GM18868 (cell line): ENCODE data around the gene DKC1.

Experiments
- ATAC-seq: cut with Tn5 transposase; IDR thresholded peaks from one replicate; pipeline ENCODE4 v1.9.1; 2021; ENCODE audit warnings: mild to moderate bottlenecking, moderate library complexity; ENCODE audit not compliant: unreplicated experiment

The DKC1 gene

GRCh38 chrX:154735695-154736393 lies 26.8 kb upstream of the DKC1 start:
- ATAC-seq = no peak

- no peak for ATAC-seq
These were observed 25.5 kb upstream of the DKC1 start for GRCh38 chrX:154737136-154737535.

GRCh38 chrX:154738011-154738738 lies 24.5 kb upstream of the DKC1 start:
- no peak for ATAC-seq

GRCh38 chrX:154739952-154740465 lies 22.7 kb upstream of the DKC1 start:
- ATAC-seq = no peak

- no peak for ATAC-seq
These were observed 20.1 kb upstream of the DKC1 start for GRCh38 chrX:154742613-154743012.

- peak; percentile 41 for ATAC-seq
These were observed 13.8 kb upstream of the DKC1 start for GRCh38 chrX:154748712-154749339.

- ATAC-seq = no peak
These were observed 12.8 kb upstream of the DKC1 start for GRCh38 chrX:154749856-154750255.

GRCh38 chrX:154750301-154751202 lies 12.1 kb upstream of the DKC1 start, which contains the start of gene GAB3:
Gene GAB3, minus strand, starts transcription at chrX:154751077. Its CDS starts 52 bp downstream, at chrX:154751025.
- peak; percentile 56 for ATAC-seq

GRCh38 chrX:154751203-154751668 lies 11.4 kb upstream of the DKC1 start:
- ATAC-seq = no peak

- no peak for ATAC-seq
These were observed 10.9 kb upstream of the DKC1 start for GRCh38 chrX:154751669-154752271.

GRCh38 chrX:154758696-154759095 lies 4.0 kb upstream of the DKC1 start:
- ATAC-seq = no peak

- ATAC-seq = no peak
These were observed 607 bp upstream of the DKC1 start for GRCh38 chrX:154761977-154762536.

- no peak for ATAC-seq
These were observed 12.0 kb downstream of the DKC1 start for GRCh38 chrX:154774622-154775021.

GRCh38 chrX:154775419-154776349 lies 13.0 kb downstream of the DKC1 start:
- ATAC-seq = no peak

- ATAC-seq = no peak
These were observed 14.1 kb downstream of the DKC1 start for GRCh38 chrX:154776753-154777152.

GRCh38 chrX:154779261-154779660 lies 16.6 kb downstream of the DKC1 start:
- no peak for ATAC-seq

GRCh38 chrX:154780968-154781367 lies 18.3 kb downstream of the DKC1 start:
- ATAC-seq = no peak

GRCh38 chrX:154784149-154784995 lies 21.7 kb downstream of the DKC1 start:
- ATAC-seq = no peak
